Muscle of leg (tissue), 11 donors: Measurements from ENCODE around the gene C19orf81. TPM values are rescaled to one million over a fixed set of nuclear protein-coding genes. Genes with fewer than 3 reads are reported as not detected.

Experiments used
- DNase-seq: peaks from one replicate; pipeline ENCODE4 v3.0.0; 2013
- H3K27ac ChIP-seq: one replicate; pipeline ENCODE4 v1.5.1; 2013; ENCODE audit warnings: mild to moderate bottlenecking, low read length, control low read depth
- H3K27me3 ChIP-seq: one replicate; pipeline ENCODE4 v1.6.1; 2013; ENCODE audit warnings: low read length; ENCODE audit not compliant: control insufficient read depth, insufficient read depth
- H3K36me3 ChIP-seq: one replicate; pipeline ENCODE4 v1.6.1; 2013; ENCODE audit warnings: low read length; ENCODE audit not compliant: control insufficient read depth, insufficient read depth
- H3K4me1 ChIP-seq: one replicate; pipeline ENCODE4 v1.6.1; 2013; ENCODE audit warnings: low read length; ENCODE audit not compliant: control insufficient read depth, insufficient read depth
- H3K4me3 ChIP-seq: one replicate; pipeline ENCODE4 v1.5.1; 2013; ENCODE audit warnings: low read length, control low read depth
- H3K9me3 ChIP-seq: replicated peaks from 2 replicates; pipeline ENCODE4 v1.6.1; 2013; ENCODE audit warnings: low read depth, low read length; ENCODE audit not compliant: control insufficient read depth
- WGBS: methylation state at CpG from one replicate; pipeline ENCODE4 v1.1.5; 2013; ENCODE audit warnings: missing lambda C conversion rate; ENCODE audit not compliant: insufficient coverage; 5-methylcytosine and 5-hydroxymethylcytosine counted together
- polyA plus RNA-seq, 8 donors: library from polyadenylated mRNA; unstranded; fragments of 120-200 nt; gene quantifications; one replicate each; pipeline versions ENCODE4 v1.2.1 to v1.2.3, GENCODE V29; 2013; ENCODE audit warnings: inconsistent platforms in 1 of 8, low replicate concordance in 1 of 8; ENCODE audit not compliant: insufficient read length in 8 of 8, insufficient read depth in 1 of 8
- total RNA-seq: library from RNA; stranded (reverse); fragments of 120-200 nt; gene quantifications from one replicate; pipeline ENCODE4 v1.2.4, GENCODE V29; 2013

Gene C19orf81
- total and polyA plus RNA-seq, 9 donors = 0.70 to 4.2 (median 1.3) TPM

GRCh38 chr19:50658441-50659317, 9.4 kb downstream of the C19orf81 start:
- under 1% methylated on average over 58 of the region's 67 CpGs for WGBS
- Histone ChIP-seq H3K27me3 (peaks cover 57% of the 10 kb centered on the region), H3K9me3 (no peaks in the 10 kb centered on the region), H3K27ac (peak overlapping the region; percentile 82), H3K4me3 (peak overlapping the region; percentile 35), H3K36me3 (no peaks in the 10 kb centered on the region), H3K4me1 (peaks cover 4% of the 10 kb centered on the region)
- DNase-seq = peak; percentile 74

- DNase-seq = no peak
- Histone ChIP-seq H3K27ac (no peak overlapping the region), H3K36me3 (no peaks in the 10 kb centered on the region), H3K27me3 (peaks cover 61% of the 10 kb centered on the region), H3K9me3 (no peaks in the 10 kb centered on the region), H3K4me1 (peaks cover 4% of the 10 kb centered on the region), H3K4me3 (no peak overlapping the region)
- WGBS = no CpG with 5 or more reads among the region's 37 CpGs
These were observed 10.3 kb downstream of the C19orf81 start for GRCh38 chr19:50659318-50660087.

DNA sequence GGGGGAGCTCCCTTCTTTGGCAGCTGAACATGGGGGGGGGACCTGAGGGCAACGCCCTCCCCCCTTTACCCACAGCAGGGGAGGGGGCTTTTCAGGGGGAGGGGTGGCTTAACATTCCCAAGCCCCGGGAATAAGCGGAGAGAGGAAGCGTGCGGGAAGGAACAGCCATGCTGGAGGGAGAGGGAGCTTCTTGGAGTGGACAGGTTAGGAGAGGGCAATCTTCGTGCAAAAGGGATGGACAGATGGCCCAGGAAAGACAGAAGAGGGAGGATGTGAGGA, 10.8 kb downstream of the C19orf81 start:
- DNase-seq = no peak
- Histone ChIP-seq H3K27me3 (peaks cover 67% of the 10 kb centered on the region), H3K4me1 (peaks cover 4% of the 10 kb centered on the region), H3K36me3 (no peaks in the 10 kb centered on the region), H3K9me3 (no peaks in the 10 kb centered on the region), H3K4me3 (no peak overlapping the region), H3K27ac (no peak overlapping the region)
- WGBS = 9% methylated on average over 5 of the region's 6 CpGs

DNA sequence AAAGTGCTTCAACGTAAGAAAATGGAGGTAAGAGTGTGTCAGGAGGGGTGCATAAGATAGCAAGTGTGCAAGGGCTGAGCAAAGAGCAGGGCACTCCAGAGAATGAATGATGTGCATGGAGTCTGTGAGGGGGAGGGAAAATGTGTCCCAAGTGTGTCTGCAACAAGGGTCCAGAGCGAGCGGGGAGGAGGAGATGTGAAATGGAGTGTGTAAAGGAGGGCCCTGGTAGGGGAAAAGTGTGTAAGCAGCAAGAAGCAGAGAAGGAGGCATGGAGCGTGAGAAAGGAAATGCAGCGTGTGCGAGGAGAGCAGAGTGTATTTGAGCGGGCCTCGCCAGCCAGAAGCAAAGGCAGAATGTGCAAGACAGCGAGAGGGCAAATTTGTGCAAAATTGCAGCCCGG, 11.8 kb downstream of the C19orf81 start:
- 71% methylated on average over 10 of the region's 10 CpGs for WGBS

GRCh38 chr19:50661766-50662650, 12.8 kb downstream of the C19orf81 start:
- peaks cover 4% of the 10 kb centered on the region for H3K4me1 ChIP-seq
- no peaks in the 10 kb centered on the region for H3K36me3 ChIP-seq
- WGBS = 57% methylated on average over 48 of the region's 49 CpGs
- no peaks in the 10 kb centered on the region for H3K9me3 ChIP-seq
- DNase-seq = no peak
- H3K27me3 ChIP-seq = peaks cover 78% of the 10 kb centered on the region
- H3K4me3 ChIP-seq = no peak overlapping the region
- H3K27ac ChIP-seq = no peak overlapping the region

More for the DNA sequence above, 11.8 kb downstream of the C19orf81 start:
- no peak overlapping the region for H3K27ac ChIP-seq
- H3K36me3 ChIP-seq = no peaks in the 10 kb centered on the region
- H3K9me3 ChIP-seq = no peaks in the 10 kb centered on the region
- no peak for DNase-seq
- H3K4me1 ChIP-seq = peaks cover 4% of the 10 kb centered on the region
- H3K27me3 ChIP-seq = peaks cover 72% of the 10 kb centered on the region
- no peak overlapping the region for H3K4me3 ChIP-seq

DNA sequence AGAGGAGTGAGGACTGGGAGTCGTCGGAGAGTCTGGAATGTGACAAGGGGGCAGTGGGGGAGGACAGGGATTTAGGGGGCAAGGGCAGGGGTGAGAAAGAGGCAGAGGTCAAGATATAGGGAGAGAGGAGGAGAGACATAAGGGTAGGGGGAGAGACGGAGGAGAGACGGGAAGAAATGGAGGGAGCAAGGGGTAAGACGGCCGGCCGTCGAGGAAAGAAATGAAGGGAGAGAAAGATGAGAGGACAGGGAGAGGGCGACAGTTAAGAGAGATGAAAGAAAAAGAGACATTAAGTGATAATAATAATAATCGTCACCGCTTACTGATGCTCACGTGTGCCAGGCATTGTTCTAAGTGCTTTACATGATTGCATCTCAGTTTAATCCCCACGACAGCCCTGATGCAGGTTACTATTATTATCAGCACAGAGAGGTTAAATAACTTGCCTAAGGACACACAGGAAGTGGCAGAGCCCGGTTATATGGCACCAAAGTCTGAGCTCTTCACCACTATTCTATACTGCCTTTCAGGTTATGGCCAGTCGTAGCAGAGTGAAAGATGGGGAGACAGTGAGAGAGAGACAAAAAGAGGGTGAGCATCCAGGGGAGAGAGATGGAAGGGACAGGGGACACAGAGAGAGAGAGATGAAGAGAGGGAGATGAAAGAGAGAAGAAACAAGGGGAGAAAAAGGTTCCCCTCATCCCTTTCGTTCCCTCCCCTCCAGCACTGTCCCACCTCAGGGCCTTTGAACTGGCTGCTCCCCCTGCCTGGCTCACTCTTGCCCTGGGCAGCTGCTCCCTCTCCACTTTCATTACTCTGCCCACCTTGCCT, 13.6 kb downstream of the C19orf81 start:
- peaks cover 81% of the 10 kb centered on the region for H3K27me3 ChIP-seq

GRCh38 chr19:50663482-50663790, 14.2 kb downstream of the C19orf81 start:
- no peaks in the 10 kb centered on the region for H3K9me3 ChIP-seq
- H3K4me1 ChIP-seq = peaks cover 4% of the 10 kb centered on the region
- WGBS = no CpG with 5 or more reads among the region's 1 CpG
- no peak for DNase-seq
- H3K36me3 ChIP-seq = no peaks in the 10 kb centered on the region
- H3K27ac ChIP-seq = no peak overlapping the region
- H3K27me3 ChIP-seq = peaks cover 81% of the 10 kb centered on the region
- H3K4me3 ChIP-seq = no peak overlapping the region

More for the DNA sequence above, 13.6 kb downstream of the C19orf81 start:
- DNase-seq = no peak
- Histone ChIP-seq H3K9me3 (no peaks in the 10 kb centered on the region), H3K27ac (no peak overlapping the region), H3K4me1 (peaks cover 4% of the 10 kb centered on the region), H3K4me3 (no peak overlapping the region), H3K36me3 (no peaks in the 10 kb centered on the region)
- WGBS = 45% methylated on average over 13 of the region's 16 CpGs

DNA sequence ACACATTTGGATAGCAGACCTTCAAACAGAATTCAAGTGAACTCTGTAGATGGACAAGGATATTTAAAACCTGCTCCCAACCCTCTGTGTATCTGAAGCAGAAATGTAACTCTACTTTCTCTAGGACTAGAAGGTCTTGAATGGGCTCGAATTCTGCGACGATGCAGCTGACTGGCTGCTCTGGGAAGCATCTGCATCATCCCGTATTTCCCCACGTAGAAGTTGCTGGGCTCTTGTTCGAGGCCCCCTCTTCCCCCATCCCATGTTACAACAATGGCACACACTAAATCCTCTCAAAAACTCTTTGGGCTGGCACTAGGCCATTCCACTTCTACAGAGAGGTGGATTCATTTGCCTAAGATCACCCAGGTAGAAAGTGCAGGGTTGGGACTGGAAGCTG, 15.0 kb downstream of the C19orf81 start:
- Histone ChIP-seq H3K4me3 (no peak overlapping the region), H3K27ac (no peak overlapping the region), H3K9me3 (no peaks in the 10 kb centered on the region), H3K4me1 (no peaks in the 10 kb centered on the region), H3K36me3 (no peaks in the 10 kb centered on the region), H3K27me3 (peaks cover 79% of the 10 kb centered on the region)
- 85% methylated on average over 6 of the region's 6 CpGs for WGBS
- no peak for DNase-seq

GRCh38 chr19:50666346-50667176, 17.3 kb downstream of the C19orf81 start:
- 12% methylated on average over 39 of the region's 47 CpGs for WGBS
- H3K9me3 ChIP-seq = no peaks in the 10 kb centered on the region
- no peak overlapping the region for H3K4me3 ChIP-seq
- no peak for DNase-seq
- H3K36me3 ChIP-seq = no peaks in the 10 kb centered on the region
- H3K27ac ChIP-seq = no peak overlapping the region
- peaks cover 76% of the 10 kb centered on the region for H3K27me3 ChIP-seq
- H3K4me1 ChIP-seq = no peaks in the 10 kb centered on the region
